ENCODE results near the gene UBIAD1.

UBIAD1 gene

GRCh38 chr1:11311816-11312755, 39.1 kb downstream of the UBIAD1 start:
- DNase-seq: no peak

GRCh38 chr1:11314959-11315358, 42.0 kb downstream of the UBIAD1 start:
- DNase-seq: no peak

- DNase-seq: no peak
These were observed 43.7 kb downstream of the UBIAD1 start for GRCh38 chr1:11316701-11317100.

GRCh38 chr1:11318982-11319381, 46.0 kb downstream of the UBIAD1 start:
- DNase-seq: no peak

GRCh38 chr1:11320153-11320936, 47.3 kb downstream of the UBIAD1 start:
- DNase-seq: peak; percentile 56

GRCh38 chr1:11321656-11322491, 48.9 kb downstream of the UBIAD1 start:
- no peak for DNase-seq

GRCh38 chr1:11324567-11325165, 51.7 kb downstream of the UBIAD1 start:
- no peak for DNase-seq

- no peak for DNase-seq
These were observed 53.1 kb downstream of the UBIAD1 start for GRCh38 chr1:11326070-11326469.

GRCh38 chr1:11328444-11328843, 55.4 kb downstream of the UBIAD1 start:
- no peak for DNase-seq

GRCh38 chr1:11330411-11330810, 57.4 kb downstream of the UBIAD1 start:
- DNase-seq: no peak

- DNase-seq: no peak
These were observed 58.3 kb downstream of the UBIAD1 start for GRCh38 chr1:11331036-11331944.

GRCh38 chr1:11331945-11332546, 59.0 kb downstream of the UBIAD1 start:
- DNase-seq: no peak

GRCh38 chr1:11333631-11334030, 60.6 kb downstream of the UBIAD1 start:
- no peak for DNase-seq

- DNase-seq: no peak
These were observed 61.3 kb downstream of the UBIAD1 start for GRCh38 chr1:11334261-11334804.

GRCh38 chr1:11334821-11335220, 61.8 kb downstream of the UBIAD1 start:
- no peak for DNase-seq

GRCh38 chr1:11335417-11336056, 62.5 kb downstream of the UBIAD1 start:
- no peak for DNase-seq

- peak; percentile 79 for DNase-seq
These were observed 64.6 kb downstream of the UBIAD1 start for GRCh38 chr1:11337580-11338073.
